Erythroblast (primary cell): Measurements from ENCODE around the gene RIPK4.

Source experiments
- GATA1 ChIP-seq: IDR thresholded peaks from 2 replicates; pipeline ENCODE4 v1.6.1; 2011; ENCODE audit warnings: low read depth, mild to moderate bottlenecking, control low read depth, low read length, moderate library complexity
- POLR2A ChIP-seq: IDR thresholded peaks from 2 replicates; pipeline ENCODE4 v1.6.1; 2011; ENCODE audit warnings: mild to moderate bottlenecking, low read length

GRCh38 chr21:41759214-41759840 lies 7.5 kb downstream of the RIPK4 start:
- TF ChIP-seq POLR2A (no peak), GATA1 (no peak)
